ENCODE data around the gene ARFGAP3.

The ARFGAP3 gene

DNA sequence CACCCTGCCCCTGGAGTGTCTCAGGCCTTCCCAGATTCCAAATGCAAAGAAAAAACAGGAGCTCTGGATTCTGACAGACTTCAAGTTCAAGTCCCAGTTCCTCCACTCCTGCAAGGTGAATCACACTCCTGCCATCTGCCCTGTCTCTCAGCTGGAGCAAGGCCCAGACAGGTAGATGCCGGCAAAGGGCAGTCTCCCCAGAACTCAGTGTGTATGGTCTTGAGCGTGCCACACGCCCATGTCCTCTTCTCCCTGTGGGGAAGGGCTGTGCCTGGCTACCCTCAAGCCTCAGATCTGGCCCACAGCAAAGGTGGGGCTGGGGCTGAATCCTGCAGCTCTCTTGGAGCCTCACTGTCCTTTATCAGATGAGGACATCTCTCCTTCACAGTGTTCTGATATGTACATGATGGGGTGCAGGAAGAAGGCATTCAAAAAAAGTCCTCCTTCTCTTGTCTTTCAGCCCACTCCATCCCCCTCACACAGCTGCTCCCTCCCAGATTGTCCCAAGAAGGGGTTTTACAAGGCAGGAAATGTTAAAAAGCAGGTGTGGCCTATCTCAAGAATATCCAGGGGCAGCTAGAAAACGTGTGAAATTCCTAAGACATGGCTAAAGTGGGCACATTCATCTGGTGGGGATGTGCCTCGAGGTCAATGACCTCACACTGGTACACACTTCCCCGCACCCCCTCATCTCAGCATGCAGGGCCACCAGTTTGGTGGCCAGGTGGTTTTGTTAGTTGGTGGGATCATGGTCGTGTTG is 27.7 kb upstream of the ARFGAP3 start:
- no peak for DNase-seq (ENCODE audit: low read depth in 2 of 2)

- no peak for DNase-seq (ENCODE audit: low read depth in 2 of 2)
Observed at GRCh38 chr22:42883970-42884369, 26.9 kb upstream of the ARFGAP3 start.

- DNase-seq (ENCODE audit: low read depth in 2 of 2): no peak
Observed at GRCh38 chr22:42883121-42883520, 26.0 kb upstream of the ARFGAP3 start.

GRCh38 chr22:42881982-42882656 is 25.0 kb upstream of the ARFGAP3 start:
- DNase-seq (ENCODE audit: low read depth in 2 of 2): no peak

GRCh38 chr22:42881298-42881697 is 24.2 kb upstream of the ARFGAP3 start:
- DNase-seq (ENCODE audit: low read depth in 2 of 2): no peak

GRCh38 chr22:42880815-42881214 is 23.7 kb upstream of the ARFGAP3 start:
- DNase-seq (ENCODE audit: low read depth in 2 of 2): no peak

DNA sequence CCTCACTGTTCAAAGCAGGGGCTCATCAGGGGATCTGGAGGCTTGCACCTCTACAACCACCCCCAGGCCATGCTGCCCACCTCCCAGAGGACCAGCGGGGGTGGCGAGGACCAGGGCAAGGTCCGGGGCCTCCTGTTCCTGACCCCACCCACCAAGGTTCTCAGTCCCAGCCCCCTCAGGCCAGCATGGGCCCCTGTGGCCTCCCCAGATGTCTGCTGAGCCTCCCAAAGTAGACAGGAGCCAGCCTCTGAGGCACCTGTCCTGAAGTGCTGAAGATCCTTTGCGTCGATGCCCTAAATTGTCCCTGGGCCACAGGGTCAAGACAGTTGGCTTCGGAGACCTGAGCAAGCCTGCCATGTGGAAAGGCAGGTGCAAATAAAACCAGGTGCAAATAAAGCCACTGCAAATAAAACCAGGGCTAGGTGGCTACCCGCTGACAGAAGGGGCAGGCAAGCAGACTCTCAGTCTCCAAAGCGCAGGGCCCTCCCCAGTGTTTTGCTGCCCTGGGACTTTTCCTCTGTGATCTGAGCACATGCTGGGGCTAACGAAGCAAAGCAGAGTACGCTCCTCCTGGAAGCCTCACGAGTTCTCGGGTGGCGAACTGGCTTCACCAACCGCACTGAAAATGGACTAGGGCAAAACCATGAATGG is 22.4 kb upstream of the ARFGAP3 start:
- no peak for DNase-seq (ENCODE audit: low read depth in 2 of 2)

DNA sequence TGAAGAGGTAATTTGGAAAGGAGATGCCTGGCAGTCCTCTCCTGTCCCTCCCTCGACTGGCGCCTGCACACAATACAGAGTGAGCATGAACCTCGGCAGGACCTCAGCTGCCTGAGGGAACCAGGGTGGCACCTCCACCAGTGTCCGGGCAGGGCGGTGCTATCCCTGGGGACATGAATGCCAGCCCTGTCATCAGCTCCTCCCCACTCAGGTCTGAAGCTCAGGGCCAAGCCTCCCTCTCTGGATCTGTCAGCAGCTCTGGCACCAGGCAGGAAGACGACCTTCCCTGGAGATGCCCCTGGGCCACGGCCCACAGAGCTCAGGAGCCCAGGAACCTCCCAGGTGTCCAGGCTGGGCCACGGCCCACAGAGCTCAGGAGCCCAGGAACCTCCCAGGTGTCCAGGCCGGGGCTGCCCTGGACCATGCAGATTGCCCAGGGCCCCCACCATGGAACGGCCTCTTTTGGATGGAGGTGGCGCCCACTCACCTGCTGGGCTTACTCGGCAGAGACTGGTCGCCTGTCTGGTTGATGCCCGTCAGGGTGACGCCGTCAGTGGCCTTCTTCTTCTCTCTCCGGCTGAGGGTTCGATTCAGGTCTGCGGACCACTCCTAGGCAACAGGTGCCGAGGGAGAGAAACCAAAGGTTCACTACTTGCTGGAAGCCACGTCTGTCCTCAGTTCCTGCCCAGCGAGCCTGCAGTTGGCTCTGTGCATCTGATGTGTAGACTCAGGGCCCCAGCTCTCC is 21.7 kb upstream of the ARFGAP3 start:
- DNase-seq (ENCODE audit: low read depth in 2 of 2): no peak

GRCh38 chr22:42877597-42878340 is 20.7 kb upstream of the ARFGAP3 start:
- DNase-seq (ENCODE audit: low read depth in 2 of 2): no peak

- no peak for DNase-seq (ENCODE audit: low read depth in 2 of 2)
Observed at GRCh38 chr22:42877158-42877557, 20.1 kb upstream of the ARFGAP3 start.

GRCh38 chr22:42876041-42876440 is 19.0 kb upstream of the ARFGAP3 start:
- no peak for DNase-seq (ENCODE audit: low read depth in 2 of 2)

- DNase-seq (ENCODE audit: low read depth in 2 of 2): no peak
Observed at GRCh38 chr22:42874010-42874409, 16.9 kb upstream of the ARFGAP3 start.

- DNase-seq (ENCODE audit: low read depth in 2 of 2): no peak
Observed at GRCh38 chr22:42873356-42873755, 16.3 kb upstream of the ARFGAP3 start.

DNA sequence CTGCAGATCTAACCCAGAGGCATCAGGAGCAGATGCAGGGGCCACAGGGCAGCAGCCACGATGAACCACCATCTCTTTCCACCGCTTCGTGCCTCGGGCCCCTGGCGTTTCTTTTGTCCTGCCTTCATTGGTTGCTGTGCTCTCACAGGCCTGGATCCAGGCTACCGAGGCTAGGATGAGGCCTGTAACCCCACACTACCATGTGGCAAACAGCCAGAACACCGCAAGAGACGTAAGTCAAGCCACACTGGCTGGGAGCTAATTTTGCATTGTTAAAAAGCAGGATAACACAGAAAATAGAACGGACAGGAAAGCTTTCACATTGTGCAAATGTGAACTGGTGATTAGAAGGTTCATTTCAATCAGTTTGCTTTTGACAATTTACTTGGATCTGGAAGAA is 15.7 kb upstream of the ARFGAP3 start:
- DNase-seq (ENCODE audit: low read depth in 2 of 2): no peak

DNA sequence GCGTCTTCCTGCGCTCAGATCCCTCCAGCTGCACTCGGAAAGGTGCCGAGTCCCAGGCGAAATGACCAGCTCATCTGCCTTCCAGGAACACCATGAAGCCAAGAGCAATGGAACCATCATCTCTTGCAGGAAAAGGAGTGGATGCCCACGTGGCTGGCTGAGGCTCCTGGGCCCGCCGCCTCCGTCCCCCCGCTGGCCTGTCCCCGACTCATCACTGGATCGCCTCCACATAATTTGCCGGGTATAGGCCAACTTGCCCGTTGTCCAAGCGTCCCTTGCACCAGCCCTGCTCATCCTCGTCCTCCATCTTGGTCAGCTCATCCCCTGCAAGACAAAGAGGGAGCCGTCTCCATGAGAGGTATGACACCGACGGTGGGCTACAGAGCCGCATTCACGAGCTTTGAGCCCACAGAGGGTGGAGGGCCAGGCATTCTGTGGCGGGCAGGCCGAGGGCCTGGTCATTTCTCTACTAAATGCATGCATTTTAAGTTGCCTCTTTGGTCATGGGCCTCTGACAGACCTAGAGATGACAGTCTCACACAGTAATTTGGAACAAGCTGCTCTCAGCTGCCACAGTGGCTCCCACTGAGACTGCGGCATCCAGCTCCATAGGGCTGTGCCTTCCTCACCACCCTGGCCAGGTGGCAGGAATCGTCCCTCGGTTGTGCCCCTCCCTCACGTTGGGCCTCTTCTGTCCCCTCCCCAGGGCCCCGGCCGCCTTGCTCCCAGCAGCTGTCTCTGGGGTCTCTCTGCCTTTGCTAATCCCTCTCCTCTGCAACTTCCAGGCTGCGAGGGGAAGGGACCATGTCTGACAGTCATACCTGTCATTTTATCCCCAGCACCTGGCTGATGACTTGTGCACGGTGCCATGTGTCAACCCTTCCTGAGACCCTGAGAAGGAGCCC is 14.3 kb upstream of the ARFGAP3 start:
- no peak for DNase-seq (ENCODE audit: low read depth in 2 of 2)

GRCh38 chr22:42869888-42870480 is 12.9 kb upstream of the ARFGAP3 start:
- no peak for DNase-seq (ENCODE audit: low read depth in 2 of 2)

- DNase-seq (ENCODE audit: low read depth in 2 of 2): no peak
Observed at GRCh38 chr22:42869463-42869862, 12.4 kb upstream of the ARFGAP3 start.

- DNase-seq (ENCODE audit: low read depth in 2 of 2): no peak
Observed at GRCh38 chr22:42868751-42869251, 11.7 kb upstream of the ARFGAP3 start.

DNA sequence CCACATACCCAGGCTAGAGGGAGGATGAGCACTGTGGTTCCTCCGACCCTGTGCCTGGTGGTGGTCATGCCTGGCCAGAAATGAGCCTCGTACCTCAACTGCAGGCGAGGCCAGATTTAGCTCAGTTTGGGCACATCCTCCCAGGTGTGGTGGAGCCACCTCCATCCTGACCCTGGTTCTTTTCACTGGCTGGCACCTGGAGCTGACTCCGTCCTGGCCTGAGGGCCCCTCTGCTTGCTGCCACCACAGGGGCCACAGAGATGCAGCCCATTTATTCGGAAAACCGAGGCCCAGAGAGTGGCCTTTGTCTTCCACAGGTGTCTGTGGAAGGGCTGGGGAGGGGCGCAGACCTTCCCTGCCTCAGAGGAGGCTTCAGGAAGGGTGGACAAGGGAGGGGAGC is 9.0 kb upstream of the ARFGAP3 start:
- no peak for DNase-seq (ENCODE audit: low read depth in 2 of 2)

DNA sequence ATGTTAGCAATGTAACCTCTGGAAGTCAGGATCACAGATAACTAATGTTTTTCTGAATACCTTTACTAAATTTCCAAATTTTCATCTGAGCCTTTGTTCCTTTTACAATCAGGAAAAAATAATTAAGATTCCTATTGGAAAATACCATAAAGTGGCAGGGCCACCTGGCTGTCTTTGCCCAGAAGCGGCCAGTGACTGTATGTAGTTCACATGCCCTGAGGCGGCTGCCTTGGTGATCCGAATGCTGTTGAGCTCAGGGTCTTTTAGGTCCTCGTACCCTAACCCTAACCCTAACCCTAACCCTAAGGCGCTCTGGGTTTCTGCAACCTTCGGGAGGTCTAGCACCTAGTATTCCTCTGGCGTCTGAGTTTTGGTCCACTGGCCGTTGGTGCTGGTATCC is 8.5 kb upstream of the ARFGAP3 start:
- DNase-seq (ENCODE audit: low read depth in 2 of 2): no peak

All from fibroblast of skin of left biceps (primary cell).